Suppressor macrophage treated with lipopolysaccharide for 1 hour (primary cell): Measurements from ENCODE around the gene SH3BP5L.
A peak's percentile ranks its signal among the peaks of the same experiment; 100 is the strongest.
"Not testable (repeated sequence)": the region's sequence is repeated elsewhere in the genome, so short reads cannot be mapped to it uniquely, and the experiment has no call there.

ENCODE experiments used
- DNase-seq, 3 donors: peaks; one replicate each; pipeline ENCODE4 v3.0.0-alpha.2; 2020 to 2022

Gene SH3BP5L

GRCh38 chr1:248807067-248807737, 18.5 kb downstream of the SH3BP5L start:
- DNase-seq: peak; percentile 76 to 86 (median 85)

- DNase-seq: peak; percentile 31 to 32 (median 31)
Observed at GRCh38 chr1:248805876-248806275, 19.8 kb downstream of the SH3BP5L start.

GRCh38 chr1:248804771-248805681, 20.7 kb downstream of the SH3BP5L start:
- peak; percentile 66 to 80 (median 76) for DNase-seq

- not testable (repeated sequence) for DNase-seq
Observed at GRCh38 chr1:248803501-248803900, 22.2 kb downstream of the SH3BP5L start.

- DNase-seq: no peak
Observed at GRCh38 chr1:248802454-248802853, 23.3 kb downstream of the SH3BP5L start.

- peak in 1 of 3 donors; percentile 21 for DNase-seq
Observed at GRCh38 chr1:248800459-248800858, 25.3 kb downstream of the SH3BP5L start.

GRCh38 chr1:248798791-248799190, 26.9 kb downstream of the SH3BP5L start:
- DNase-seq: peak; percentile 38 to 78 (median 73)

GRCh38 chr1:248794663-248795062, 31.1 kb downstream of the SH3BP5L start:
- DNase-seq: not testable (repeated sequence)

- DNase-seq: no peak
Observed at GRCh38 chr1:248793592-248793991, 32.1 kb downstream of the SH3BP5L start.

GRCh38 chr1:248792342-248792741, 33.4 kb downstream of the SH3BP5L start:
- peak; percentile 47 to 63 (median 48) for DNase-seq

GRCh38 chr1:248791010-248791409, 34.7 kb downstream of the SH3BP5L start:
- DNase-seq: no peak

GRCh38 chr1:248790456-248790855, 35.3 kb downstream of the SH3BP5L start:
- DNase-seq: no peak

- not testable (repeated sequence) for DNase-seq
Observed at GRCh38 chr1:248789337-248789736, 36.4 kb downstream of the SH3BP5L start.

GRCh38 chr1:248788327-248788726, 37.4 kb downstream of the SH3BP5L start:
- DNase-seq: no peak

- no peak for DNase-seq
Observed at GRCh38 chr1:248787430-248787829, 38.3 kb downstream of the SH3BP5L start.

- DNase-seq: peak; percentile 33 to 55 (median 54)
Observed at GRCh38 chr1:248786156-248786555, 39.6 kb downstream of the SH3BP5L start.

GRCh38 chr1:248783367-248783766, 42.3 kb downstream of the SH3BP5L start:
- DNase-seq: no peak

GRCh38 chr1:248782416-248783141, 43.1 kb downstream of the SH3BP5L start:
- DNase-seq: no peak

GRCh38 chr1:248779350-248779749, 46.4 kb downstream of the SH3BP5L start:
- DNase-seq: no peak

GRCh38 chr1:248778906-248779305, 46.8 kb downstream of the SH3BP5L start:
- peak; percentile 14 to 33 (median 30) for DNase-seq

GRCh38 chr1:248776991-248777390, 48.7 kb downstream of the SH3BP5L start:
- DNase-seq: no peak

GRCh38 chr1:248775441-248775840, 50.3 kb downstream of the SH3BP5L start:
- DNase-seq: peak in 1 of 3 donors; percentile 13
